GM19238 (cell line): Measurements from ENCODE around the gene LRRK1.

Experiments
- DNase-seq: peaks from one replicate; pipeline ENCODE4 v3.0.0; 2011; ENCODE audit warnings: low spot score; ENCODE audit not compliant: insufficient read length

Gene LRRK1

DNA sequence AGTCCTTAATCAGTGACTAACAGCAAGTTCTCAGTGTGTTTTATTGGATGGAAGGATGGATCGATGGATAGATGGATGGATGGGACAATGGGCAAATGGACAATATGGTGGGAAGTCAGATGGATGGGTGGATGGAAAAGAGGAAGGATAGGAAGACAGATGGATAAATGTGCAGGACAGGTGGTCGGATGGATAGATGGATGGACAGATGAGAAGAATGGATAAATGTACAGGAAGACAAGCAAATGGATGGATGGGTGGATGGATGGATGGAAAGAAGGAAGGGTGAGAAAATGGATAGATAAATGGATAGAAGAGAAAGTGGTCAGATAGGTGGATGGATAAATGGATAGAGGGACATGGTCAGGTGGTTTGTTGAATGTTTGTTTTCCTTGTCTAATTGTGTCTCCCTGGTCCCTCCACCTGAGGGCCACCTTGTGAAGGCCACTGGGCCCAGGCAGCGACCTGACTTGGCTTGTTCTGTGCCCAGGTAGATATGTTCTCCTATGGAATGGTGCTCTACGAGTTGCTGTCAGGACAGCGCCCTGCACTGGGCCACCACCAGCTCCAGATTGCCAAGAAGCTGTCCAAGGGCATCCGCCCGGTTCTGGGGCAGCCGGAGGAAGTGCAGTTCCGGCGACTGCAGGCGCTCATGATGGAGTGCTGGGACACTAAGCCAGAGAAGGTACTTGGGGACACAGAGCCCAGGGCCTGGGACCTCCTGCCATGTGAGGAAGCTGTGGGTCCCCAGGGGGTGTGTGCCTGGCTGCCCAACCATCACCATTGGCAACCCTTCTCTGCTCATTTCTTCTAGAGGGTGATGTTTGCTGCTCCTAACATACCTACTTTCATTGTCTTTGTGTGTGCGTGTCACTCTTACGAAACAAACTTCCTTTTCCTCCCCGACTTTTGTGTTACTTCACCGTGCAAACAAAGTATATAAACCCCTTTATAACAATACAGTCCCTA lies 137.5 kb downstream of the LRRK1 start:
- DNase-seq, result no peak

DNA sequence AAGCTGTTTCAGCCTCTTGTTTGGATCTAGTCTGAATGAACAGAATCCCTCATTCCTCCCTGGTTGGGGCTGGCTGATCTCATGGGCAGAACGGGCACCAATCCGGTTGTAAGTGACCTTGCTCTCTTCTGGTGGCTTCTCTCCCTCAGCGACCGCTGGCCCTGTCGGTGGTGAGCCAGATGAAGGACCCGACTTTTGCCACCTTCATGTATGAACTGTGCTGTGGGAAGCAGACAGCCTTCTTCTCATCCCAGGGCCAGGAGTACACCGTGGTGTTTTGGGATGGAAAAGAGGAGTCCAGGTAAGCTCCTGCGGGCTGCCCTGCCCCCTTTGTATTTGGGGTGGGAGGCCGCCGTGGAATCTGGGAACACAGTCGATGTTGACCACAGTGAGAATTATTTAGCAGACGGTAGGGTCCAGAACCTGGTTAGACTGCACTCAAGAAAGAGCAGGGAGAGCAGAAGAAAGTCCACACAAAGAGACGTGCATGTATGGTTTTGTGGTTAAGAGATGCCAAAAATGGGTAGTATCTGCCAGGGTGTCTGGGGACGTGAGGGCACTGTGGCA lies 138.8 kb downstream of the LRRK1 start:
- no peak for DNase-seq

DNA sequence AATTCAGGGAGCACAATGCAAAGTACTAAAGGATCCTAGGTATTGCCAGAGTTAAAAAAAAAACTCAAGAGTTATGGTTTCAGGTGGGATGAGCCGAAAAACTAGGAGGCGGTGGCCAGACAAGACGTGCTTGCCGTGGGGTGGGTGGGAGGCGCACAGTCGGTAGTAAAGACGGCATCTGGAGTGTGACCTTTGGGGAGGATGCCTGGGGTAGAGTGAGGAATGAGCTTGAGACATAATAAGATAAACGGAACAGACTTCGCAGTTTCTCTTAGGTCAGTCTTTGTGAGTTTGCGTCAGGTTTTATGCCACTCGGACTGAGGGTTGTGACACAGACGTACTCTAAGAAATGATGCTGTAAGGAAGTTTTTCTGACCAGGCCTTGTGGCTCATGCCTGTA lies 139.6 kb downstream of the LRRK1 start:
- DNase-seq, result no peak

DNA sequence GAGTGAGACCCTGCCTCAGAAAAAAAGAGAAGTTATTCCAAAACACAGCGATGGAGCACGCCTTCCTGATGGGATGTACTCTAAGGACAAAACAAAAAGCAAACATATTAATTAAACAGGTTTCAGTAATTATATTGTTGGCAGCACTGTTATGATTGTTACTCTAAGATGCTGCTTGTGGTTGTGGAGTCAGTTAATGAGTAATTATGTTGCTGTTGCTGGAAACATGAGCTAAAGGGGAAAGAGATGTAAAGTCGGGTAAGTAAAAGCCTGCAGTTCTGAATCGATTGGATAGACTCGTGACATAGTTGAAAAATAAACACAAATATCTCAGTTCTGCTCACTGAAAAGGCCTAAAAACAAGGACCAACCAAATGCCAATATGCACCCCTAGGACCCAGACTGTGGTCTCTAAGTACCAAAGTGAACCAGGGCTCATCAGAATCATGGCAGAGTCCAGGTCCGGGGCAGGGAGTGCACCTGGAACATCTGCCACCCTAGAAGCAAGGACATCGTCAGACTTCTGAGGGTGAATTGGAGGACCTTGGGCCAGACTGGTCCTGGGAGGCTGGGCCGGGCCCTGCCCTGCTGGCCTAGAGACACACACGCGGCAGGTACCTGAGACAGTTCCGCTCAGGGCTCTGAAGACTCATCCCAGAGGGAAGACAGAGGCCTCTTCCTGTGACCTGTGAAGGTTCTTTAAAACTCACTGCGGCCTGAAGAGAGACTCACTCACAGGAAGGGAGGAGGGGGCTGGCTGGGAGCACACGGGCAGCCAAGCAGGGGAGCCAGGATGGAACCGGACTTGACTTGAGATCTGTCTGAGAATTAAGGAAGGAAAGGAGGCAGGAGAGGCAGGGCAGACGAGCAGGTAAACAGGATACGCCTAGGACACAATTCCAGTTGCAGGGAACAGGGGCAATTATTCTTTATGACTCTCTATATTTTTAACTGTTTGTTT lies 140.5 kb downstream of the LRRK1 start:
- DNase-seq, result no peak

DNA sequence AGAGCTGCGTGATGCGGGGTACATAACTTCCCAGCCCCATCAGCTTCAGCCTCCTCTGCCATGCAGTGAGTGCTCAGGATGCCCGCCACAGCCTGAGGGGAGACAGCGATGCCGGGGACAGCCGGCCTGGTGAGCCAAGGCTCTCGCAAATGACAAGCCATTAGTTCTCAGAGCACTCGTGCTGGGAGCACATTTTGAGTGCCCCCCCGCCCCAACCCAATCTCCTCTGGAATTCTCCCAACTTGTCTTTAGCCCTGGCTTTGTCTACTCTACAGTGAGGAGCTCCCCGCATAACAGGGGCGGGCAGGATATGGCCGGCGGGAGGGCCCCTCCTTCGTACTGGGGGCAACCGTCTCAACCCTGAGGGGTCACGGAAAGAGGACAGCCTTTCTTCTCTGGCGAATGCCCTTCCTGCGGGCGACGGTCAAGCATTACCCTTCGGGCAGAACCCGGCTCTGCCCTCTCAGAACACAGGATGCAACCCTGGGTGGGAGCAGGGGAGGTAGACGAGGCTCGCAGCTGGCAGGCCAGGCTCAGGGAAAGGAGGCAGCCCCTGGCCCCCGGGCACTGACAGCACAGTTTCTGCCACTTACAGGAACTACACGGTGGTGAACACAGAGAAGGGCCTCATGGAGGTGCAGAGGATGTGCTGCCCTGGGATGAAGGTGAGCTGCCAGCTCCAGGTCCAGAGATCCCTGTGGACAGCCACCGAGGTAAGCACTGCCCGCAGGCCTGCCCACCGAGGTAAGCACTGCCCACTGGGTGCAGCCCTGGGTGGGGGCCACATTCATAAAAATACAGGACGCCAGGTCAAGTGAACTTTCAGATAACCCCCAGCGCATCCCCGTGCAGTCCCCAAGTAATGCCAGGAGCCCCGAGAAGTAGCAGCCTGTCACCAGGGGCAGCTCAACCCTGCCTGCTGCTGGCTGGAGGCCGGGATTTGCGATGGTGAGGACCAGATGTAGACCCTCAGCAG lies 141.7 kb downstream of the LRRK1 start:
- no peak for DNase-seq

DNA sequence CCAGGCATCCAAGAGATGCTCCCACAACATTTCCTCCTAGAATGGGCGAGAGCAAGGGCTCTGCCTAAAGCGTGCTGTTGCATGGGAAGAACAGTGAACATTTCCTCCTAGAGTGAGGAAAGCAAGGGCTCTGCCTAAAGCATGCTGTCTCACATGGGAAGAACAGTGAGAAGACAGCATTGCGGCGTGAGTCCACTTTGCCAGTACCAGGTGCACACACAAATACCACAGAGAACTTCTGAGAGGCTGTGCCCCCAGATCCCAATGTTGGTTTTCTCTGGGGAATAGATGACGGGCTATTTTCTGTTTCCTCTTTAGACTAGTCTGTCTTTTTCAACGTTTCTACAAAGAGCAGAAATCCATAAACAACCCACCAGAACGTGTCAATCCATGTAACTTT lies 142.9 kb downstream of the LRRK1 start:
- no peak for DNase-seq

DNA sequence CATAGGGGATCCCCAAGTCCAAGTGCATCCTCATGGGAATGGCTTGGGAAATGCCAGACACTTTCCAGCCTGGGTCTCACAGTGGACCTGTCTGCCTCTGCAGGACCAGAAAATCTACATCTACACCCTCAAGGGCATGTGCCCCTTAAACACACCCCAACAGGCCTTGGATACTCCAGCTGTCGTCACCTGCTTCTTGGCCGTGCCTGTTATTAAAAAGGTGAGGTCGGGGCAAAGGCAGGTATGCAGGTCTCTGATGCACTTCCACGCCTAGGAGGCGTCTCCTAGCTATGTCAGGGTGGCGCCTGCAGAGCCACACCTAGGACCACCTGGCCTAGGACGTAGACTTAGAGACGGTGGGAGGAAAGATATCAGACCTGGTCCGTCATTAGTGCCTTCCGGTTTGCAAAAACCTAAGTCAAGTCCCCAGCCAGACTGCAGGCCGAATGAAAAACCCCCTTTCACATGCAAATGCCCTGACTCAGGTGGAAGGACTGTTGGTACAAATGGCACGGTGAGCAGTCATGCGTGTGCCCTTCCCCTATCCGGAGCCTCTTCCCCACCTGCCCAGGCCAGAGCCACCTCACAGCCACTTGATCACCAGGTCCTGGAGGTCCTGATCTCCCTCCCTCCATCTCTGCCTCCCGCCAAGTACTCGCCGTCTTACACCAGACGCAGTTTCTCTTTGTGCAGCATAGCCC lies 143.5 kb downstream of the LRRK1 start:
- DNase-seq, result no peak

DNA sequence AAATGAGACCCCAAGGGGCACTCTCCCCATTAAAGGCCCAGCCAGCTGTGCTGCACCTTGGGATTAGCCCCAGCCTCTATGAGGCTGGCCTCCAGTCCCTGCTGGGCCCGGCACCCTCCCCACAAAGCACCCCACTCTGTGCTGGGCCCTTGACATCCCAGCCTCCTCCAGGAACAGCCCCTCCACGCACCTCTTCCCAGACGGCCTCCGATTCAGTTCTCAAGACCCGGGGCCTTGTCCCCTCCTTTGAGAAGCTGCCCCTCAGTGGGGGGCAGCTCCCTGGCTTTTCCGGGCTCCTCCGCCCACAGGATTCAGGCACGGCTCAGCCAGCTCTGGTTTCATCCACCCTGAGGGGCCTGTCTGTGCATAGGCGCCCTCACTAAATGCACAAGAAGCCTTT lies 144.1 kb downstream of the LRRK1 start:
- no peak for DNase-seq

DNA sequence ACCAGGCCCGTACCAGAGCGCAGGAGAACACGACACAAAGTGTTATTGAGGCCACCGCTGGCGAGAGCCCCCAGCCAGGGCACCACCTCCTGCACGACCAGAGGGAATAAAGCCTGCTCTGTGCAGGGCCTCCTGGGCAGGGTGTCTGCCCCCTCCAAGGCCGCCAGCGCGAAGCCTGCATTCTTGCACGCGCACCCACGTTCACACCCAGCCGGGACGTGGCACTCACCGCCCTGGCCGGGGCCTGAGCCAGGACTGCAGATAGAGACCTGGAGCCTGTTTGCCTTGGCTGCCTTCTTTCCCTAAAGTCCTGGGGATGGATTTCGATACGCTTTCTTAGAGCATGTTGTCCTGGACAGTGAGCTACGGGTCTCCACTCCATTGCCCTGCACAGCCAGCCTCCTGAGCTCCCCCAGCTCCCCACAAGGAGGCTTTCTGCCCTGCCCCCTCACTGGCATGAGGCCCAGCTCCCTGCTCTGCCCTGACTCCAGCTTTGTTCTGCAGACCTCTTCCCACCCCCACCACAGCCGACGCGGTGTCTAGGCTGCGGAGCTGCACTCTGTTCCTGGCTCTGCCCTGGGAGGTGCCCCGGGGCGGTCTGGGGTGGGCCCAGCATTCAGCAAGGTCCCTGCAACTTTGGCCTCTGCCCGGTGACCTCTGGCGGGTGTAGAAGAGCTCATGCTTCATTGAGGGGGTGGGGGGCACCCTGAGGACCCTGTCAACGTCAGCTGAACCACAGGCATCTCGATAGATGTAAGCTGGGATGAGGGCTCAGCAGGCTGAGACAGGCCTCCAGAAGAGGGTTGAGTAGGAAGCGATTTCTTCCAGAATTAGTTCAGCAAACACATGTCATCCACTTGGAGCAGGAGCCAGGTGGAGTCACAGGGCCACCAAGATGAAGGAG lies 145.0 kb downstream of the LRRK1 start:
- DNase-seq, result no peak

DNA sequence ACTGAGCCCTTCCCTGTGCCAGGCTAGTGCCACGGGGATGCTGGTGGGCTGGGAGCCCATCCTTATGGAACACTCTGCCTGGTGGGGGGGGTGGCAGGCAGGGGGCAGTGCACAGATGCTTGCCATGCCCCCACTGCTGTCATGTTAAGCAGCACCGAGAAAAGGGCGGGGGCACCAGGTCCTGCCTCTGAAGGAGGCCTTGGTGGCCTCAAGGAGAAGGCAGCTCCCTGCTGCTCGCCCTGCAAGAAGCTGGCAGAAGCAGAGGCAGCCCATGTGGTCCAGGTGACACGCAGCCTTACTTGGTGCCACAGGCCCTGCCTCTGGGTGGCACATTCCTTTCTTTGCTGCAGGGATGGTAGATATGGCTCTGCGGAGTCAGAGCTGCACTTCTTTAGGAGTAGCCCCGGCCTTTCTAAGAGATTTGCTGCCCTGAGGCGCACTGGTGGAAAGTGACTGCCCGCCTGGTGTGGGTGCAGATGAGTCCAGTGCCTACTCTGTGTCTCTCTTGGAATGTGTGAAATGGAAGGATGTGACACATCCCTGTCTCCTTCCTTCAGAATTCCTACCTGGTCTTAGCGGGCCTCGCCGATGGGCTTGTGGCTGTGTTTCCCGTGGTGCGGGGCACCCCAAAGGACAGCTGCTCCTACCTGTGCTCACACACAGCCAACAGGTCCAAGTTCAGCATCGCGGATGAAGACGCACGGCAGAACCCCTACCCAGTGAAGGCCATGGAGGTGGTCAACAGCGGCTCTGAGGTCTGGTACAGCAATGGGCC lies 145.8 kb downstream of the LRRK1 start:
- no peak for DNase-seq

DNA sequence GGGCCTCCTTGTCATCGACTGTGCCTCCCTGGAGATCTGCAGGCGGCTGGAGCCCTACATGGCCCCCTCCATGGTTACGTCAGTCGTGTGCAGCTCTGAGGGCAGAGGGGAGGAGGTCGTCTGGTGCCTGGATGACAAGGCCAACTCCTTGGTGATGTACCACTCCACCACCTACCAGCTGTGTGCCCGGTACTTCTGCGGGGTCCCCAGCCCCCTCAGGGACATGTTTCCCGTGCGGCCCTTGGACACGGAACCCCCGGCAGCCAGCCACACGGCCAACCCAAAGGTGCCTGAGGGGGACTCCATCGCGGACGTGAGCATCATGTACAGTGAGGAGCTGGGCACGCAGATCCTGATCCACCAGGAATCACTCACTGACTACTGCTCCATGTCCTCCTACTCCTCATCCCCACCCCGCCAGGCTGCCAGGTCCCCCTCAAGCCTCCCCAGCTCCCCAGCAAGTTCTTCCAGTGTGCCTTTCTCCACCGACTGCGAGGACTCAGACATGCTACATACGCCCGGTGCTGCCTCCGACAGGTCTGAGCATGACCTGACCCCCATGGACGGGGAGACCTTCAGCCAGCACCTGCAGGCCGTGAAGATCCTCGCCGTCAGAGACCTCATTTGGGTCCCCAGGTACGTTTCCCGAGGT lies 146.5 kb downstream of the LRRK1 start:
- DNase-seq, result no peak

DNA sequence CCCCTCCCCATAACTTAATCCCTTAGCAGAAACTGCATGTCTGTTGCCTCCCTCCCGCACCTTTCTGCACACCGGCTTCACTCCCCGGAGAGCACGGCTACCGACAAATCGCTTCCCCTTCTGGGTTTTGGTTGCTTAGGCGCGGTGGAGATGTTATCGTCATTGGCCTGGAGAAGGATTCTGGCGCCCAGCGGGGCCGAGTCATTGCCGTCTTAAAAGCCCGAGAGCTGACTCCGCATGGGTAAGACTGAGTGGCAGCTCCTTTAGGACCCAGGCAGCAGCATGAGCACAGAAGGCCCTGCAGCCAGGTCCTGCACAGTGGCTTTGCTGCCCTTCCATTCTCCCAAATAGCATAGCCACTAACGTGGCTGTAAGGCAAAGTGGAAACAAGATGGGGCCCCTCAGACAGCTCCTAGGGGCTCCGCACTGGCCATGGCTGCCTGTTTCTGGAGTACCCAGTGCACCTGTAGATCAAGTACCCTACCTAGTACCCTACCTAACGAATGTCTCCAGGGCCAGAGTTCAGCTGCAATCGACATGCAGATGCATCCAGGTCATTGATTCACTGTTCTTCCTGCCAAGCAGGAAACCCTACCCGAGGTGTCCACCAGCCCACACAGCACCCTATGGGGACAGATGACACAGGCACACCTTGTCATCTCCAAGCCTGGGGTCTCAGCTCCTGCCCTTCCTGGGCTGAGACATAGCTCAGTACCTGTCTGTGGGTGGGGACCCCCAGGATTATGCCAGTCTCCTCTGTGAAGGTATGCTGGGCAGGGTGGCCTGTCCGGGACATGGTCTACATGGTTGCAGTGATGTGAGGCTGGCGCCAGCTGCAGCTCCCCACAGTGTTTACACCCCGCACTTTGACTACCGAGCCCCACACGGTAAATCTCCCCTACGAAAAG lies 147.6 kb downstream of the LRRK1 start:
- DNase-seq, result no peak

DNA sequence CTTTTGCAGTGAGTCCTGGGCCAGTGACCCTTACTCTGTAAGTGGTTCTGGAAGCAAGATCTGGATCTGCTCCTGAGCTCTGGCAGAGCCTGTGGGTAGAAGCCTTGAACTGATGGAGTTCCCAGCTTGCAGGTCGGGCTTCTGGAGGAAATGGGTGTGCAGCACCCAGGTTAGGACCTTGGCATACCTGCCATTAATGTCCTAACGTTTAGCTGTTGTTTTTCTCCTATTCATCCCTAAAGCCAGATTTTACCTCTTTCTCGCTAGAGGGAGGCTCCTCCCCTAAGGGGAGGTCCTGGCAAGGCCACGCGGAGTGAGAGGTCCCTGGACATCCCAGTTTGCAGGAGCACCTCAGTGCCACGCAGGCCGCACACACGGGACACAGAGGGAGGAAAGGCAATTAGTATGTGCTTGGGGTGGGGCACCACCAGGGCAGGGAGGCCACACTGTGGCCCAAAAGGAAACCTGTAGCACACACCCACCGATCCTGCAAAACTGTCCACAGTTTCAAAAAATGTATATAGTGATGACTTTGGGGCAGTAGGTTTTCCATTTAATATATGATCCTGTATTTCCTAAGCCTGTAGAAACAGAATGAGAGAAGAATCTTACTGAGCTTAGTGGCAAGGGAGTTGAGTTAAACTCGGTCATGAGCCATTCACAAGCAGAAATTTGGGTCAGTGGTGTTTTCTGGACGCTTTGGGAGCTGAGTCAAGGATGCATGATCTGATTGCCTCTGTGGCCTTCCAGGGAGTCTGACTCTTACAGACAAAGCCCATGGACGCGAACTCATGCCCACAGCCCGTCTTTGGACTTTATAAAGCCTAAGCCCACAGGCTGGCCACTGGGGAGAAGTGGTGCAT lies 148.7 kb downstream of the LRRK1 start:
- DNase-seq, result no peak

DNA sequence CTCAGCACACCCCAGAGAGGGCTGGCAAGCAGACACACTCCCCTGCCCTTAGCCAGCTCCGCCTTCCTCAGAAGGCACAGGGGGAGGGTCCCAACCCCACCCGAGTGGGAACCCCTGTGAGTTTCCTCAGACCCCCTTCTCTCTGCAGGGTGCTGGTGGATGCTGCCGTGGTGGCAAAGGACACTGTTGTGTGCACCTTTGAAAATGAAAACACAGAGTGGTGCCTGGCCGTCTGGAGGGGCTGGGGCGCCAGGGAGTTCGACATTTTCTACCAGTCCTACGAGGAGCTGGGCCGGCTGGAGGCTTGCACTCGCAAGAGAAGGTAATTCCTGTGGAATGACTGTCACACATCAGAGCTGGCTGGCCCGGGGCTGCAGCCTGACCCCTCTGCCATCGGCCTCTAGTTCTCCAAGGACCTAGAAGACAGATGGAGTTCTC lies 149.4 kb downstream of the LRRK1 start:
- DNase-seq, result no peak

DNA sequence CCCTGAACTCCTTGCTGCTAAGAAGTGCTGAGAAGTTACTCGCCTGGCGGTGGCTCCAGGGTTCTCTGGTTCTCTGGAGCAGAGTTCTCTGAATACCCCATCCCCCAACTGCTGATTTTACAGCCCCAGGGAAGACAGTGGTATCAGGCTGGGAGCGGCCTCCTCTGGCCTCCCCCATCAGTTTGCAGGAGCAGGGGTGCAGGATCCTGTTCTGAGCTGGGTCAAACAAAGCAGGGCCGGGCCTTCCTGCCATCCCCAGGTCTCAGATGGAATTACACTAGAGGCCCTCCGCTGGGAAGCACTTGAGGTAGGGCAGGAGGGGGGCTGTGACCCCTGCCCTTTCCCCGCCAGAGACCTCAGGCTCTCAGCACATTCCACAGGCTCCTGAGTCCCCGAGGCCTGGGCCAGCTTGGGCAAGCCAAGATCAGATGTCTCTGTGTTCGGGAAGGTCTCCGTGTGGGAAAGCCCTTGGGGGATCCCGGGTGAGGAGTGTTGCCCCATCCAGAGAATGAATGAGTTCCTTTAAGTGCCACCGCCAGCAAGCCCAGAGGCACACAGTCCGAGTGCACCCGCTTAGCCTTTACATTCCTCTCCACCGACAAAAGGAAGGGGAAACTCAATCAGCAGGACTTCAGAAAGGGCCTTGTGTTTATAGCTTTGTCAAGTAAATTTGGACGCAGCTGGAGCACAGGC lies 149.9 kb downstream of the LRRK1 start:
- DNase-seq, result no peak
